GM12891 (cell line): ENCODE results near the gene GPR137C.

Experiments
- POLR2A ChIP-seq: IDR thresholded peaks from 2 replicates; pipeline ENCODE4 v1.6.1; 2011; ENCODE audit warnings: low read depth, low read length, control low read depth
- TAF1 ChIP-seq: IDR thresholded peaks from 2 replicates; pipeline ENCODE4 v1.6.1; 2011; ENCODE audit warnings: low read depth, low read length, control low read depth

DNA sequence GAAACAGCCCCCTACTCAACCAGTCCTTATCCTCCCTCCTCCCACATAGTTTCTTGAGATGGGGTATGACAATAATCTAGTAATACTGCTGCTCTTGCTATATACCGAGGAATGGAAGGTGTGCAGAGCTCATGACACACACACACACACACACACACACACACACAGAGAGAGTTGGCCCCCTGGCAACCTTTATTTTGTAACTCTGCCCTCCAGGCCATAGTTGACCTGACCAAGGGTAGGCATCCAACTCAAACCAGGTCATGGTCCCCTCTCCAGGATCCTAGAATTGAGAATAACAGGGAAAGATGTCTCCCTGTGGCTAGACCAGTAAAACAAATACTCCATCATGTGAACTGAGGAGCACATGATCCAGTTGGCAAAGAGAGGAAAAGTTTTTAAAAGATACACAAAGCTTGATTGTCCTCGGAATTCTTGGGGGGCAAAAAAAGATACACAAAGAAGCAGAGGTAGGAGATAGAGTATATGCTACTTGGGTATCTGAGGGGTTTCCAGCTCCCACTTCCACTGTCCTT lies 131.4 kb downstream of the GPR137C start:
- TF ChIP-seq POLR2A (no peak), TAF1 (no peak)
